ENCODE data around the gene FITM1.

FITM1 gene

DNA sequence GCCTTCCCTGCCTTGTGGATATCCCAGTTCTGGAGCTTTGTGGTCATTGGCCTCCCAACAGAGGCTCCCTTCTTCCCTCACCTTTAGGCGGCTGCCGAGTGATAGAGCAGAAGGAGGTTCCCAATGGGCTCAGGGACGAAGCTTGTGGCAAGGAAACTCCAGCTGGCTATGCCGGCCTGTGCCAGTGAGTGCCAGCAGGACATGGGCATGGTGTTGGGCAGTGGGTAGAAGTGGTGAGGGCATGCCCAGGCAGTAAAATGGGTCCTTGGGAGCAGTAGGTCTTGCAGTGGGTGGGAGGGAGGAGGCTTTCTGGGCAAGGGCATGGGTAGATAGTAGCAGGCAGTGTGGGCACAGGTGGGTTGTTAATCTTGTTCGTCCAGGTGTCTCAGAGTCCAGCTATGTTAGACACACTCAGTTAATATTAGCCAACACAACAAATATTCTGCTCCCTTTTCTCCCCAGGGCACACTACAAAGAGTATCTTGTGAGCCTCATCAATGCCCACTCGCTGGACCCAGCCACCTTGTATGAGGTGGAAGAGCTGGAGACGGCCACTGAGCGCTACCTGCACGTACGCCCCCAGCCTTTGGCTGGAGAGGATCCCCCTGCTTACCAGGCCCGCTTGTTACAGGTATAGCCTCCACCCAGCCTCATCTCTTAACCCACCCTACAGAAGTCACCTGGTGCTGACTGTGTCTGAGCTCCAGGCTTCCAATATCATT, 29.5 kb downstream of the FITM1 start:
- Histone ChIP-seq H3K9me3 (ENCODE audit: control insufficient read depth, insufficient read depth, low read depth, low read length) (no peaks in the 10 kb centered on the region), H3K4me1 (ENCODE audit: control insufficient read depth, insufficient read depth, low read length) (peaks cover 5% of the 10 kb centered on the region), H3K27ac (ENCODE audit: extremely low read depth, low read depth, low read length) (no peak overlapping the region), H3K36me3 (ENCODE audit: control insufficient read depth in 2 of 2, insufficient read depth in 1 of 2, low read length in 2 of 2) (peaks cover 30 to 75% of the 10 kb centered on the region in 2 experiments), H3K4me3 (ENCODE audit: low read depth, low read length) (no peak overlapping the region)
- POLR2A ChIA-PET: interaction anchor here (1.1 to 3.8 kb wide), 10 partner anchors 13 to 102 kb away, joined by 3 to 44 read pairs (median 16); partner anchors contain the start of genes CHMP4A, DCAF11, EMC9 and IPO4
- TF ChIP-seq, protein P1, sequence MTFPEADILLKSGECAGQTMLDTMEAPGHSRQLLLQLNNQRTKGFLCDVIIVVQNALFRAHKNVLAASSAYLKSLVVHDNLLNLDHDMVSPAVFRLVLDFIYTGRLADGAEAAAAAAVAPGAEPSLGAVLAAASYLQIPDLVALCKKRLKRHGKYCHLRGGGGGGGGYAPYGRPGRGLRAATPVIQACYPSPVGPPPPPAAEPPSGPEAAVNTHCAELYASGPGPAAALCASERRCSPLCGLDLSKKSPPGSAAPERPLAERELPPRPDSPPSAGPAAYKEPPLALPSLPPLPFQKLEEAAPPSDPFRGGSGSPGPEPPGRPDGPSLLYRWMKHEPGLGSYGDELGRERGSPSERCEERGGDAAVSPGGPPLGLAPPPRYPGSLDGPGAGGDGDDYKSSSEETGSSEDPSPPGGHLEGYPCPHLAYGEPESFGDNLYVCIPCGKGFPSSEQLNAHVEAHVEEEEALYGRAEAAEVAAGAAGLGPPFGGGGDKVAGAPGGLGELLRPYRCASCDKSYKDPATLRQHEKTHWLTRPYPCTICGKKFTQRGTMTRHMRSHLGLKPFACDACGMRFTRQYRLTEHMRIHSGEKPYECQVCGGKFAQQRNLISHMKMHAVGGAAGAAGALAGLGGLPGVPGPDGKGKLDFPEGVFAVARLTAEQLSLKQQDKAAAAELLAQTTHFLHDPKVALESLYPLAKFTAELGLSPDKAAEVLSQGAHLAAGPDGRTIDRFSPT (tag by site-specific recombination; IDR thresholded peaks at IDR 0.05): peak; percentile 94
- TF ChIP-seq KLF7 (tag by site-specific recombination; IDR thresholded peaks at IDR 0.05; ENCODE audit: borderline replicate concordance): no peak
- CTCF ChIA-PET: interaction anchor here (0.8 to 3.9 kb wide), 14 partner anchors 8 to 102 kb away, joined by 3 to 34 read pairs (median 7); partner anchors contain the start of genes DCAF11, EMC9, NRL and PSME2

DNA sequence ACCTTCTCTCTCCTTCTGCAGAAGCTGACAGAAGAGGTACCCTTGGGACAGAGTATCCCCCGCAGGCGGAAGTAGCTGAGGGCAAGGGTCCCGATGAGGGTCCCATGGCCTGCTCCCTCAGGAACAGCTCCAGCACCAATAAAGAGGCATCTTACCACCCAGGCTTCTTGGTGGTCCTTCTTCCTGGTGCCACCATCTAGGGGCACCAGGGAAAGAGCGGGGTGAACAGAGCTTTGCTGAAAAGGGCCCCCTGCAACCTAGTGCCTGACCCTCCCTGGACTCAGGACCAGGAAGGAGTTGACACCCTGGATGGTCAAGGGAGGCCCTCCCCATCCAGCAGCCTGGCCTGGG, 30.0 kb downstream of the FITM1 start:
- Histone ChIP-seq H3K9me3 (ENCODE audit: control insufficient read depth, insufficient read depth, low read depth, low read length) (no peaks in the 10 kb centered on the region), H3K4me3 (ENCODE audit: low read depth, low read length) (no peak overlapping the region), H3K36me3 (ENCODE audit: control insufficient read depth in 2 of 2, insufficient read depth in 1 of 2, low read length in 2 of 2) (peaks cover 25 to 75% of the 10 kb centered on the region in 2 experiments), H3K4me1 (ENCODE audit: control insufficient read depth, insufficient read depth, low read length) (peaks cover 5% of the 10 kb centered on the region), H3K27ac (ENCODE audit: extremely low read depth, low read depth, low read length) (no peak overlapping the region)
- ChIA-PET POLR2A (interaction anchor here (0.8 to 3.8 kb wide), 16 partner anchors 8 to 103 kb away, joined by 3 to 44 read pairs (median 9); partner anchors contain the start of genes CHMP4A, DCAF11, EMC9 and IPO4), CTCF (interaction anchor here (0.7 to 3.9 kb wide), 24 partner anchors 9 to 122 kb away, joined by 3 to 34 read pairs (median 5); partner anchors contain the start of genes DCAF11, EMC9, IPO4 and NRL)
- TF ChIP-seq ZNF169 (tag by site-specific recombination; IDR thresholded peaks at IDR 0.05): no peak
- no peak for TF ChIP-seq ZNF610 (tag by site-specific recombination; IDR thresholded peaks at IDR 0.05; ENCODE audit: borderline replicate concordance)
- TF ChIP-seq ZNF121 (tag by site-specific recombination; IDR thresholded peaks at IDR 0.05): no peak
- no peak for TF ChIP-seq ZBTB1 (tag by site-specific recombination; IDR thresholded peaks at IDR 0.05)
- no peak for TF ChIP-seq ZNF701 (tag by site-specific recombination; IDR thresholded peaks at IDR 0.05)
- TF ChIP-seq, protein P2, sequence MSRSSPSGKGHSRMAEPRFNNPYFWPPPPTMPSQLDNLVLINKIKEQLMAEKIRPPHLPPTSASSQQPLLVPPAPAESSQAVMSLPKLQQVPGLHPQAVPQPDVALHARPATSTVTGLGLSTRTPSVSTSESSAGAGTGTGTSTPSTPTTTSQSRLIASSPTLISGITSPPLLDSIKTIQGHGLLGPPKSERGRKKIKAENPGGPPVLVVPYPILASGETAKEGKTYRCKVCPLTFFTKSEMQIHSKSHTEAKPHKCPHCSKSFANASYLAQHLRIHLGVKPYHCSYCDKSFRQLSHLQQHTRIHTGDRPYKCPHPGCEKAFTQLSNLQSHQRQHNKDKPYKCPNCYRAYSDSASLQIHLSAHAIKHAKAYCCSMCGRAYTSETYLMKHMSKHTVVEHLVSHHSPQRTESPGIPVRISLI (tag by site-specific recombination; IDR thresholded peaks at IDR 0.05): no peak

DNA sequence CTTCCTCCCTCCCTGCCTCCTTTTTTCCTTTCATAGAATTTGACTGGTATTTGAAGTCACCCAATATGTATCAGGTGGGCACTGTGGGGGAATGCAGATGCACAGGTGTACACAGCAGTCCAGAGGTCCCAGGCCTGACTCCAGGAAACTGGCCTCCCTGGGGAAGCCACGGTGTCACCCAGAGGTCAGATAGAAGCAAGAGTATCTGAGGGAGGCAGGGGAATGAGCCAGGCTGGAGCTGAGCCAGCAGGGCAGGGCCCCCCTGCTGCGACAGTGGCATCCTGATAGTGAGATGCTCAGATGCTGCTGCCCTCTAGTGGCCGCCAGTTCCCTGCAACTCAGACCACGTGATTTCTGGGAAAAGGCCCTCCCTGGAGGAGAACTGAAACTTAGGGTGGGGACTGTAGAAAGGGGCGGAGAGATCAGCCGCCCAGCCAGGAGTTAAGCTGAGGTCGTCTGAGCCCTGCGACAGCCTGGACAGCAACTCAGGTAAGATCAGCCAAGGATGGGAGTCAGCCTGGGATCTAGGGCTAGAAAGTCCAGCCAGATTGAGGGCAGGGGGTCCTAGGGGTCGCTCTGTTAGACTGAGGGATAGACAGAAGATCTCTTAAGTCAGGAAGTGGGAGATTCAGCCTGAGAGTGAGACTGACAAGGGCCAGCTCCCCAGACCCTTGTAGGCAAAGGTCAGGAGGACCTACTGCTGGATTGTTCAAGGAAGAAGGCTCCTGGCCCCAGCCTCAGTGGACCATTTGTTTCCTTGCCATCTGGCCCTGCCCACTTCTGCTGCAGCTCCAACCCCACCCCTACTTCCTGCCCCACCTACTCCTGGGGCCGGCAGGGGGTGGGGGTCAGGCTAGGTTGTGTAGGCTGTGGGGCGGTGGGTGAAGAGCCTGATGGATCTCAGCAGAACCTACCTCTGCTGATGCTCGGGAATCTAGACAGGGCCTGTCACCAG, 30.7 kb downstream of the FITM1 start, which contains the start of gene IRF9:
Gene IRF9 (plus strand): TSS at position 416 of the 955 bp plus-strand sequence. CDS start 880 bp downstream, outside the sequence.
- Histone ChIP-seq H3K36me3 (ENCODE audit: control insufficient read depth in 2 of 2, insufficient read depth in 1 of 2, low read length in 2 of 2) (peaks cover 19 to 75% of the 10 kb centered on the region in 2 experiments), H3K27ac (ENCODE audit: extremely low read depth, low read depth, low read length) (0 out of 2 replicates have a peak within 1 kb of the TSS, but pooled peaks have one; percentile 13), H3K4me1 (ENCODE audit: control insufficient read depth, insufficient read depth, low read length) (peaks cover 5% of the 10 kb centered on the region), H3K9me3 (ENCODE audit: control insufficient read depth, insufficient read depth, low read depth, low read length) (no peaks in the 10 kb centered on the region), H3K4me3 (ENCODE audit: low read depth, low read length) (peak within 1 kb of the TSS; percentile 46)
- ChIA-PET CTCF (interaction anchor here (0.7 to 3.9 kb wide), 32 partner anchors 10 to 149 kb away, joined by 3 to 34 read pairs (median 4); partner anchors contain the start of genes DCAF11, EMC9, IPO4 and NRL), POLR2A (interaction anchor here (0.7 to 3.8 kb wide), 19 partner anchors 9 to 110 kb away, joined by 3 to 44 read pairs (median 8); partner anchors contain the start of genes CHMP4A, DCAF11, EMC9 and IPO4)
- TF ChIP-seq ZNF670 (tag by site-specific recombination; IDR thresholded peaks at IDR 0.05; ENCODE audit: low read depth) (no peak), ZNF221 (tag by site-specific recombination; IDR thresholded peaks at IDR 0.05; ENCODE audit: borderline replicate concordance) (no peak), REPIN1 (tag by site-specific recombination; IDR thresholded peaks at IDR 0.05; ENCODE audit: low read depth) (no peak), ZBTB1 (tag by site-specific recombination; IDR thresholded peaks at IDR 0.05) (no peak), ZNF473 (tag by site-specific recombination; IDR thresholded peaks at IDR 0.05) (no peak), ZNF292 (tag by site-specific recombination; IDR thresholded peaks at IDR 0.05; ENCODE audit: borderline replicate concordance, low read depth) (no peak), FEZF1 (tag by site-specific recombination; IDR thresholded peaks at IDR 0.05) (no peak), ZNF660 (tag by site-specific recombination; IDR thresholded peaks at IDR 0.05) (no peak; the same call in 1 of the 2 replicates), ZNF48 (tag by site-specific recombination; IDR thresholded peaks at IDR 0.05) (no peak), ZFP69B (tag by site-specific recombination; IDR thresholded peaks at IDR 0.05) (peak; percentile 74), ZNF521 (tag by site-specific recombination; IDR thresholded peaks at IDR 0.05) (no peak), ZNF544 (tag by site-specific recombination; IDR thresholded peaks at IDR 0.05) (no peak)
- TF ChIP-seq, protein P3, sequence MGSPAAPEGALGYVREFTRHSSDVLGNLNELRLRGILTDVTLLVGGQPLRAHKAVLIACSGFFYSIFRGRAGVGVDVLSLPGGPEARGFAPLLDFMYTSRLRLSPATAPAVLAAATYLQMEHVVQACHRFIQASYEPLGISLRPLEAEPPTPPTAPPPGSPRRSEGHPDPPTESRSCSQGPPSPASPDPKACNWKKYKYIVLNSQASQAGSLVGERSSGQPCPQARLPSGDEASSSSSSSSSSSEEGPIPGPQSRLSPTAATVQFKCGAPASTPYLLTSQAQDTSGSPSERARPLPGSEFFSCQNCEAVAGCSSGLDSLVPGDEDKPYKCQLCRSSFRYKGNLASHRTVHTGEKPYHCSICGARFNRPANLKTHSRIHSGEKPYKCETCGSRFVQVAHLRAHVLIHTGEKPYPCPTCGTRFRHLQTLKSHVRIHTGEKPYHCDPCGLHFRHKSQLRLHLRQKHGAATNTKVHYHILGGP (tag by site-specific recombination; IDR thresholded peaks at IDR 0.05): no peak
- TF ChIP-seq, protein P4, sequence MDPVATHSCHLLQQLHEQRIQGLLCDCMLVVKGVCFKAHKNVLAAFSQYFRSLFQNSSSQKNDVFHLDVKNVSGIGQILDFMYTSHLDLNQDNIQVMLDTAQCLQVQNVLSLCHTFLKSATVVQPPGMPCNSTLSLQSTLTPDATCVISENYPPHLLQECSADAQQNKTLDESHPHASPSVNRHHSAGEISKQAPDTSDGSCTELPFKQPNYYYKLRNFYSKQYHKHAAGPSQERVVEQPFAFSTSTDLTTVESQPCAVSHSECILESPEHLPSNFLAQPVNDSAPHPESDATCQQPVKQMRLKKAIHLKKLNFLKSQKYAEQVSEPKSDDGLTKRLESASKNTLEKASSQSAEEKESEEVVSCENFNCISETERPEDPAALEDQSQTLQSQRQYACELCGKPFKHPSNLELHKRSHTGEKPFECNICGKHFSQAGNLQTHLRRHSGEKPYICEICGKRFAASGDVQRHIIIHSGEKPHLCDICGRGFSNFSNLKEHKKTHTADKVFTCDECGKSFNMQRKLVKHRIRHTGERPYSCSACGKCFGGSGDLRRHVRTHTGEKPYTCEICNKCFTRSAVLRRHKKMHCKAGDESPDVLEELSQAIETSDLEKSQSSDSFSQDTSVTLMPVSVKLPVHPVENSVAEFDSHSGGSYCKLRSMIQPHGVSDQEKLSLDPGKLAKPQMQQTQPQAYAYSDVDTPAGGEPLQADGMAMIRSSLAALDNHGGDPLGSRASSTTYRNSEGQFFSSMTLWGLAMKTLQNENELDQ (tag by site-specific recombination; IDR thresholded peaks at IDR 0.05; ENCODE audit: low read depth): no peak

Data from HEK293 (cell line).